ENCODE results near the gene RELT.

RELT gene

DNA sequence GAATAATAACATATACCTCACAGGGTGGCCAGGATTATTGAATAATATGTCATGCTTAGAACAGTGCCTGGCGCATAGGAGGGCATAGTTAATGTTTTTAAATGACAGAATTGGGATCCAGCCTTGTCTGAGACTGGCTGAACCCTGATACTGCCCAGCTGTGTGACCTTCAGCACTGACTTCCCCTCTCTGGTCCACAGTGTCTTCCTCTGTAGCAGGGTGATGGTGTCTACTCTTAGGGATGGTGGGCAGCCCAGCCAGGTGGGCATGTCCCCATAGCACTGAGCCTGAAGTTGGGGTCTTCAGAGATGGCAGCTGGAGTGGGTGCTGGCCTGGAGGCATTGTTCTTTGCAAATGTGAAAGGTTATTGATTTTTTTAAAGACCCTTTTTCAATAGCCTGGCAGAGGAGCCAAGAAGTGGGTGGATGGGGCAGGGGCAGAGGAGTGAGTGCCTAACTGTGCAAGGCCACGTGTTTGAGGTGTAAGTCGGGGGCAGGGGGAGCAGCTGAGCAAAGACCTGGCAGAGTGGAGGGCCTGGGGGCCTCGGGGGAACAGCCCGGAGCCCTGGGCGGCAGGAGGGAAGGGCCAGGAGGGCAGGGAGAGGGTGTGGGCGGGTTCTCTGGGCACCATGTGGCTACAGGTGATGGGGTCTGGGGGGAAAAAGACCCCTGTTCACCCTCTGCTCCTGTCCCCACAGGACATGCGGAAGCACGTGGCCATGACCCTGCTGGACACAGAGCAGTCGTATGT lies 29.8 kb upstream of the RELT start:
- FAIRE-seq: no peak
- no peak for DNase-seq (ENCODE audit: extremely low spot score, insufficient read length, low read depth)

GRCh38 chr11:73347067-73347466 lies 29.1 kb upstream of the RELT start:
- FAIRE-seq: no peak
- no peak for DNase-seq (ENCODE audit: extremely low spot score, insufficient read length, low read depth)

DNA sequence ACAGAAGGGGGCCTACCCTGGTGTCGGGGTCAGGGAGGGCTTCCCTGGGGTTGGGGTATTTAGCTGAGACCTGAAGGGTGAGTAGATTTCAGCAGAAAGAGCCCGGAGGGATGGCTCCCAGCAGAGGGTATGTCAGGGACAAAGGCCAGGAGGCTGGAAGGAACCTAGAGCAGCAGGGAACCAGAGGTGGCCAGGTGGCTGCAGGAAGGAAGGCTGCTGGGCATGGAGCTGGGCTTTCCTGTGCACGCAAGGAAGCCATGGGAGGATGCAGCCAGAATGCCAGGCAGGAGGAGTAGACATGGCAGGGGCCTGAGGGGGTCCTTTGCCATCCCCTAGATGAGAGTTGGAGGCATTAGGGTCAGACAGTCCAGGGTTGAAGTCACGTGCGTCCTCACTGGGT lies 27.4 kb upstream of the RELT start:
- FAIRE-seq (no peak), DNase-seq (ENCODE audit: extremely low spot score, insufficient read length, low read depth) (no peak)

- FAIRE-seq: no peak
- DNase-seq (ENCODE audit: extremely low spot score, insufficient read length, low read depth): no peak
Observed at GRCh38 chr11:73349633-73350032, 26.6 kb upstream of the RELT start.

- FAIRE-seq (peak; percentile 88), DNase-seq (ENCODE audit: extremely low spot score, insufficient read length, low read depth) (peak; percentile 71)
Observed at GRCh38 chr11:73350908-73351636, 25.1 kb upstream of the RELT start.

DNA sequence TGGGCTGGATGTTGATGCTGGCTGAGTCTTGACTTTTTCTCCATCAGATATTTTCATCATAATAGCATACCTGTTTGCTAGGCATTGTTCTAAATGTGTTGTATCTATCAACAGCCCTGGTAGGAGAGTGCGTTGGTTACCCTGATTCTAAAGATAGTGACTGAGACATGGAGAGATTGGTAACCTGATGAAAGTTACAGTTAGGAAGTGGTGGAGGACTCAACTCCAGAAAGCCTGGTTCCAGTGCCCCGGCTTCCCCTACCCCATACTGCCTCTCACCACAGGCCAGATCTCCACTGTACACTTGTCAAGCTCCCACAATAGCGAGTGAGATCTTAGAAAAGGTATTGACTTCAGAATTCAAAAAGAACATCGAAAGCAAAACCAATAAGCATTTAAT lies 22.8 kb upstream of the RELT start:
- FAIRE-seq (no peak), DNase-seq (ENCODE audit: extremely low spot score, insufficient read length, low read depth) (no peak)

DNA sequence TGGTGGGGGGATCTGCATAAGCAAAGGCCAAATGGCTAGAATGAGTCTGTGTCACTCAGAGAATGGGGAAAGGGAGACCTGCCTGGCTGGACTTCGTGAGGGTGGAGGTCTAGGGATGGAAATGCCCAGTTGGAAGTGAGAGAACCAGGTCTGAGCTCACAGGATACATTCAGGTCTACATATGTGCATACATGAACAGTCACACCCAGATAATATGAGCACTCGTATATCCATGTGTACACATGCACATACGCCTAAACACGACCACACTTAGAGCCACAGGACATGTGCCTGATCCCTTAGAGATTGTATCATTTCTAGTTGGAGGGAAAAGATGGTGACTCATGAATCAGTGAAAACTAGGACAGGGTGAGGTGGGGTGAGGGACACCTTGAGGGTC lies 21.1 kb upstream of the RELT start:
- FAIRE-seq (no peak), DNase-seq (ENCODE audit: extremely low spot score, insufficient read length, low read depth) (no peak)

DNA sequence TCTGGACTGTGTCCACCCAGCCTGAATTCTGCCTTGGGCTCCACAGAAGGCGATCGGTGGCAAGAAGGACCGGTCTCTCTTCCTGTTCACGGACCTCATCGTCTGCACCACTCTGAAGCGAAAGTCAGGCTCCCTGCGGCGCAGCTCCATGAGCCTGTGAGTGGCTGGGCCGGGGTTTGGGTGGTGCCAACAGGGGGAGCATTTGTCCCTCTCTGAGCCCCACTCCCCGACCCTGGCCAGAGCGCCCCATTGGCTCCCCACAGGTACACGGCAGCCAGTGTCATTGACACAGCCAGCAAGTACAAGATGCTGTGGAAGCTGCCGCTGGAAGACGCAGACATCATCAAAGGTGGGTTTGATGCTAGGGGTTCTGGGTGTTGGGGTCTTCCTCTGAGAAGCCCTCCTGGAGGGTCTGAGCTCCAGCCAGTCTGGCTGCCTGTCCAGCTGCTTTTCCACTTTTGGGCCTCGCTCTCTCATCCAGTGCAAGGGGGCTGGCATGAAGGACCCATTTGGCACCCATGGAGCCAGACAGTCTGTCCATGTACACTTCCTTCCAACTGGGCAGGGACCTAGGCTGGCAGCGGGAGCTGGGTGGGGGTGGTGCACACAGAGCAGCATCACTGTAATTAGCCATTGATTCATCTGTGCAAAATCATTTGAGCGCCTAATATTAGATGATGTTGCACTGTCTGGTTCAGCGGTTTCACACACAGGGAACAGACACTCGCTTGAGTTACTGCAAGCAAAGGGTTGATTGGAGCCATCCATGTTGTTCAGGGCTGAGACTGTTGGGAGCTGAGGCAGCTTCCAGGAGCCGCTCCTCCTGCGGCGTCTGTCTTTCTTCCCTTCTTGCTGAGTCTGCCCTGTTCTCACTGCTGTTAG lies 19.0 kb upstream of the RELT start:
- FAIRE-seq: no peak
- no peak for DNase-seq (ENCODE audit: extremely low spot score, insufficient read length, low read depth)

GRCh38 chr11:73358071-73358470 lies 18.1 kb upstream of the RELT start:
- no peak for FAIRE-seq
- DNase-seq (ENCODE audit: extremely low spot score, insufficient read length, low read depth): no peak

- FAIRE-seq: no peak
- DNase-seq (ENCODE audit: extremely low spot score, insufficient read length, low read depth): no peak
Observed at GRCh38 chr11:73359341-73359740, 16.9 kb upstream of the RELT start.

GRCh38 chr11:73359930-73360742 lies 16.1 kb upstream of the RELT start:
- no peak for FAIRE-seq
- DNase-seq (ENCODE audit: extremely low spot score, insufficient read length, low read depth): no peak

GRCh38 chr11:73360743-73361369 lies 15.3 kb upstream of the RELT start:
- no peak for FAIRE-seq

DNA sequence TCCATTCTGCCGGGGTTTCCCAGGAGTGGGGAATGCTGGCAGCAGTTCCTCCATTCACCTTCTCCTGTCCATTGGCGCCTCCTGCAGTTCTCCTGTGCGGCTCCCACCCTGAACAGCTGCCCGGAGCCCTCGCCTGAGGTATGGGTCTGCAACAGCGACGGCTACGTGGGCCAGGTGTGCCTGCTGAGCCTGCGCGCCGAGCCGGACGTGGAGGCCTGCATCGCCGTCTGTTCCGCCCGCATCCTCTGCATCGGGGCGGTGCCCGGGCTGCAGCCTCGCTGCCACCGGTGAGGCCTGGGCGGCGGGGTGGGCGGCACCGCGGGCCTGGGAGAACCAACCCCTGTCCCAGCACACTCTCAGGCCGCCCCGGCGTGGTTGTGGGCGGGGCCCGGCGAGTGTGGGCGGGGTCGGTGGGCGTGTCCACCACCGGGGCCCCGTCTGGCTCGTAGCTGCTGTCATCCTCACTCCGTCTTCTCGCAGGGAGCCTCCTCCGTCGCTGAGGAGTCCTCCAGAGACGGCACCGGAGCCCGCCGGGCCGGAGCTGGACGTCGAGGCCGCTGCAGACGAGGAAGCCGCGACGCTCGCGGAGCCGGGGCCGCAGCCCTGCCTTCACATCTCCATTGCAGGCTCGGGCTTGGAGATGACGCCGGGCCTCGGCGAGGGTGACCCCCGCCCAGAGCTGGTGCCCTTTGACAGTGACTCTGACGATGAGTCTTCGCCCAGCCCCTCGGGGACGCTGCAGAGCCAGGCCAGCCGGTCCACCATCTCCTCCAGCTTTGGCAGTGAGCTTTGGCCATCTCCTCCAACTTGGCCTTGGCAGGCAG lies 14.0 kb upstream of the RELT start:
- no peak for FAIRE-seq
- no peak for DNase-seq (ENCODE audit: extremely low spot score, insufficient read length, low read depth)

More at GRCh38 chr11:73360743-73361369, 15.3 kb upstream of the RELT start:
- DNase-seq (ENCODE audit: extremely low spot score, insufficient read length, low read depth): no peak

GRCh38 chr11:73363147-73363546 lies 13.1 kb upstream of the RELT start:
- no peak for FAIRE-seq

GRCh38 chr11:73365352-73366264 lies 10.6 kb upstream of the RELT start:
- no peak for FAIRE-seq
- DNase-seq (ENCODE audit: extremely low spot score, insufficient read length, low read depth): no peak

More at GRCh38 chr11:73363147-73363546, 13.1 kb upstream of the RELT start:
- no peak for DNase-seq (ENCODE audit: extremely low spot score, insufficient read length, low read depth)

GRCh38 chr11:73366265-73366610 lies 10.0 kb upstream of the RELT start:
- FAIRE-seq (peak; percentile 74), DNase-seq (ENCODE audit: extremely low spot score, insufficient read length, low read depth) (no peak)

DNA sequence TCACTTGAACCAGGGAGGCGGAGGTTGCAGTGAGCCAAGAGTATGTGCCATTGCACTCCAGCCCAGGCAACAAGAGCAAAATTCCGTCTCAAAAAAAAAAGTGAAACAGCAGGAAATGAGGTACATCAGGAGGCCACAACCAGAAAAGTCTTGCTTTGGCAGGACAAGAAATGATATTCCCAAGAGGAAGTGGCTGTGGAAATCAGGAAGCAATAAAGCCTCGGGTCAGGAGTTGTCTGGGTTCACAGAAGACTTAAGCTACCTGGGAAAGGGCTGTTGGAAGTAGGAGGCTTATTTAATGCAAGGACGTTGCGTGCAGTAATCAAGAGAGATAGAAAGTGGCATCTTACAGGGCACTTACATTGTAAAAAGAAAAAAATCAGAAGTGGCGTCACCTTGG lies 9.2 kb upstream of the RELT start:
- DNase-seq (ENCODE audit: extremely low spot score, insufficient read length, low read depth) (no peak), FAIRE-seq (no peak)
